OCI-LY7 (cell line): Measurements from ENCODE around the gene SERP2. TPM values are rescaled to one million over a fixed set of nuclear protein-coding genes. Genes with fewer than 3 reads are reported as not detected.

Experiments
- BruUV-seq: library from RNA; stranded (reverse); fragments of 400-500 nt; replicated peaks from 2 replicates; lab custom pipeline; 2021; lab: Mats Ljungman, UMichigan
- CTCF ChIA-PET: fragments of 300-600 bp; sonication (Branson Sonifier 250); formaldehyde crosslinking; loops from one replicate; lab custom pipeline; 2022; ENCODE audit warnings: antibody characterized with exemption; ENCODE audit not compliant: unreplicated experiment; lab: Charles Lee
- POLR2A ChIA-PET: fragments of 300-600 bp; sonication (Branson Sonifier 250); formaldehyde crosslinking; loops from one replicate; lab custom pipeline; 2022; ENCODE audit warnings: antibody characterized with exemption; lab: Charles Lee
- DNase-seq: peaks from one replicate; pipeline ENCODE4 v3.0.0-alpha.2; 2015; ENCODE audit warnings: low spot score
- H2AFZ ChIP-seq: fragments of 200-600 bp; sonication (generic), shearing (Covaris generic); 2 replicates; pipeline ENCODE4 v1.6.1; 2014; ENCODE audit warnings: mild to moderate bottlenecking, antibody characterized with exemption, low read length, moderate library complexity
- H3K27ac ChIP-seq: fragments of 200-600 bp; sonication (generic); 2 replicates; pipeline ENCODE4 v1.5.1; 2014; ENCODE audit warnings: mixed run types, low read depth, mild to moderate bottlenecking, moderate library complexity, low read length, inconsistent platforms; ENCODE audit not compliant: poor library complexity, severe bottlenecking
- H3K36me3 ChIP-seq: fragments of 200-600 bp; sonication (generic); 2 replicates; pipeline ENCODE4 v1.6.1; 2014; ENCODE audit warnings: mild to moderate bottlenecking, antibody characterized with exemption, low read length, moderate library complexity, mixed read lengths; ENCODE audit not compliant: insufficient read depth
- H3K4me1 ChIP-seq: fragments of 200-600 bp; sonication (generic); 2 replicates; pipeline ENCODE4 v1.5.1; 2014; ENCODE audit warnings: mild to moderate bottlenecking, low read length; ENCODE audit not compliant: insufficient read depth, poor library complexity, severe bottlenecking
- H3K4me2 ChIP-seq: fragments of 200-600 bp; sonication (generic); 2 replicates; pipeline ENCODE4 v1.6.1; 2014; ENCODE audit warnings: mild to moderate bottlenecking, low read length
- H3K4me3 ChIP-seq: fragments of 200-600 bp; sonication (generic); 2 replicates; pipeline ENCODE4 v1.5.1; 2014; ENCODE audit warnings: mild to moderate bottlenecking, low read depth, low read length; ENCODE audit not compliant: poor library complexity, severe bottlenecking
- H3K79me2 ChIP-seq: fragments of 200-600 bp; sonication (generic); 2 replicates; pipeline ENCODE4 v1.6.1; 2016; ENCODE audit warnings: low read depth, mild to moderate bottlenecking, low read length, moderate library complexity, mixed read lengths; ENCODE audit not compliant: insufficient read depth
- H3K9me2 ChIP-seq: fragments of 200-600 bp; sonication (generic); 2 replicates; pipeline ENCODE4 v1.6.1; 2016; ENCODE audit warnings: mild to moderate bottlenecking, low read length, mixed read lengths; ENCODE audit not compliant: insufficient read depth
- H3K9me3 ChIP-seq: fragments of 200-600 bp; sonication (generic); 2 replicates; pipeline ENCODE4 v1.6.1; 2014; ENCODE audit warnings: mild to moderate bottlenecking, mixed run types, low read length, mixed read lengths
- H4K20me1 ChIP-seq: fragments of 200-600 bp; sonication (generic); 2 replicates; pipeline ENCODE4 v1.6.1; 2014; ENCODE audit warnings: mild to moderate bottlenecking, antibody characterized with exemption, low read length, moderate library complexity, mixed read lengths; ENCODE audit not compliant: insufficient read depth
- CTCF ChIP-seq: fragments of 200-600 bp; sonication (generic); conservative IDR thresholded peaks from 2 replicates; pipeline ENCODE4 v1.5.1; 2014; ENCODE audit warnings: mild to moderate bottlenecking, antibody characterized with exemption, low read length, moderate library complexity, mixed read lengths
- EZH2phosphoT487 ChIP-seq: fragments of 200-600 bp; sonication (generic); IDR thresholded peaks from 2 replicates; pipeline ENCODE4 v1.6.1; 2018; ENCODE audit warnings: low read depth, borderline replicate concordance, mild to moderate bottlenecking, mixed run types, antibody characterized with exemption, low read length, moderate library complexity, mixed read lengths
- intact Hi-C: fragments of 100-400 bp; cut with micrococcal nuclease; formaldehyde crosslinking; loops from one replicate; pipeline ENCODE4 v1.10.0; 2022; ENCODE audit not compliant: unreplicated experiment
- total RNA-seq, 2 experiments: library from RNA; depleted of rRNA in 1 of 2; stranded (reverse); fragments of >200 nt in 1 of 2; shearing (Covaris generic) in 1 of 2; gene quantifications; 2 replicates each; pipeline ENCODE4 v1.2.3, GENCODE V29; 2014 to 2022

Gene SERP2
- total RNA-seq, 2 experiments from 2014 or later, result not detected

- H3K4me2 ChIP-seq, result no peak overlapping the region
- DNase-seq, result no peak
Measured at GRCh38 chr13:44404261-44405132, 30.9 kb downstream of the SERP2 start.

DNA sequence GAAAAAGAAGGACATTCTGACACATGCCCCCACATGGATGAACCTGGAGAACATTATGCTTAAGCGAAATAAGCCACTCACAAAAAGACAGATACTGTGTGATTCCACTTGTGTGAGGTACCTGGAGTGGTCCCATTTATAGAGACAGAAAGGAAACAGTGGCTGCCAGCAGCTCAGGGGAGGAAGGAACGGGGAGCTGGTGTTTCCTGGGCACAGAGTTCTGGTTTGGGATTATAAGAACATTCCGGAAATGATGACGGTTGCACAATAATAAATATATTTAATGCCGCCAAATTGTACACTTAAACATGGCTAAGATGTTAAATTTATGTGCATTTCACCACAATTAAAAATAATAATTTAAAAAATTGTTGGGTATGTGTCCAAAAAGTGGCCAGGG lies 33.0 kb downstream of the SERP2 start:
- intact Hi-C loops, result no loop called here
- no peaks in the 10 kb centered on the region for H4K20me1 ChIP-seq
- no peaks in the 10 kb centered on the region for H3K79me2 ChIP-seq
- no peaks in the 10 kb centered on the region for H3K9me3 ChIP-seq
- CTCF ChIA-PET, result no interaction called here
- H3K27ac ChIP-seq, result no peak overlapping the region
- POLR2A ChIA-PET, result no interaction called here
- no peaks in the 10 kb centered on the region for H3K9me2 ChIP-seq
- DNase-seq, result no peak
- H2AFZ ChIP-seq, result no peak overlapping the region
- H3K4me2 ChIP-seq, result no peak overlapping the region
- no peaks in the 10 kb centered on the region for H3K36me3 ChIP-seq
- TF ChIP-seq CTCF, result no peak
- no peak for TF ChIP-seq EZH2phosphoT487
- BruUV-seq, result no TSS peak
- no peaks in the 10 kb centered on the region for H3K4me1 ChIP-seq
- H3K4me3 ChIP-seq, result no peak overlapping the region

More at GRCh38 chr13:44404261-44405132, 30.9 kb downstream of the SERP2 start:
- ChIA-PET POLR2A (no interaction called here), CTCF (no interaction called here)
- H2AFZ ChIP-seq, result no peak overlapping the region
- no peak overlapping the region for H3K27ac ChIP-seq
- H3K9me3 ChIP-seq, result no peaks in the 10 kb centered on the region
- H3K9me2 ChIP-seq, result no peaks in the 10 kb centered on the region
- H3K4me3 ChIP-seq, result no peak overlapping the region
- H3K79me2 ChIP-seq, result no peaks in the 10 kb centered on the region
- H3K36me3 ChIP-seq, result no peaks in the 10 kb centered on the region
- BruUV-seq, result no TSS peak
- no peaks in the 10 kb centered on the region for H3K4me1 ChIP-seq
- no peak for TF ChIP-seq EZH2phosphoT487
- no peak for TF ChIP-seq CTCF
- intact Hi-C loops, result no loop called here
- H4K20me1 ChIP-seq, result no peaks in the 10 kb centered on the region

DNA sequence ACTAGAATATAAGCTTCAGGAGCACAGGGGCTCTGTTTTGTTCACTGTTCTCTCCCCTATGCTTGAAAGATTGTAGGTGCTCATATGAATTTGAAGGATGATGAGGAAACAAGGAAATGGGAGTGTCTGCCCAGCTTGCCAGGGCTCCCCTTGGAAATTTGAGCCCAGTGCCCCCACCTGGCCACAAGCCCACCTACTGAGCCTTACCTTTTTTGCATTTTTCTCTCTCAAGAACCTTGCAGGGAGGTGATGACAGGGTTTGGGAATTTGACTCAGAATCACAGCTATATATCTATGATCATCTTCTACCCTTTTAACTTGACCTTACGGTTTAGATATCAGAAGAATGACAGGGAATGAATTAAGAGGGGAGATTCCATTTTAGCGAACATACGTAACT lies 33.8 kb downstream of the SERP2 start:
- BruUV-seq, result no TSS peak
- H2AFZ ChIP-seq, result no peak overlapping the region
- no peak for DNase-seq
- H4K20me1 ChIP-seq, result no peaks in the 10 kb centered on the region
- POLR2A ChIA-PET, result interaction anchor here (0.7 to 1.0 kb wide), 2 partner anchors 28 to 1218 kb away, joined by 3 to 4 read pairs; no protein-coding TSS in a partner anchor
- TF ChIP-seq EZH2phosphoT487 (no peak), CTCF (0 out of 2 replicates have a peak, but pooled peaks have one; percentile 21)
- no peaks in the 10 kb centered on the region for H3K4me1 ChIP-seq
- no peaks in the 10 kb centered on the region for H3K79me2 ChIP-seq
- H3K27ac ChIP-seq, result no peak overlapping the region
- H3K9me2 ChIP-seq, result no peaks in the 10 kb centered on the region
- H3K4me2 ChIP-seq, result no peak overlapping the region
- intact Hi-C loops, result no loop called here
- no peak overlapping the region for H3K4me3 ChIP-seq
- no peaks in the 10 kb centered on the region for H3K36me3 ChIP-seq
- H3K9me3 ChIP-seq, result no peaks in the 10 kb centered on the region
- CTCF ChIA-PET, result no interaction called here
